Measurements from ENCODE around the gene SMAD5. TPM values are rescaled to one million over a fixed set of nuclear protein-coding genes. Genes with fewer than 3 reads are reported as not detected.

SMAD5 gene
- total RNA-seq, 1 experiment from 2014 or later, result 64.3 TPM

GRCh38 chr5:136094189-136094912, 38.3 kb upstream of the SMAD5 start:
- Histone ChIP-seq H3K79me2 (ENCODE audit: insufficient read depth, low read length) (no peaks in the 10 kb centered on the region), H3K27me3 (ENCODE audit: insufficient read depth, low read length) (no peaks in the 10 kb centered on the region; the same call in 1 of the 2 replicates), H3K9ac (ENCODE audit: low read length) (no peak overlapping the region), H3K9me3 (ENCODE audit: control insufficient read depth in 1 of 2, insufficient read depth in 1 of 2, low read depth in 1 of 2, low read length in 2 of 2) (no peaks in the 10 kb centered on the region), H3K9me2 (ENCODE audit: insufficient read depth) (no peaks in the 10 kb centered on the region), H4K20me1 (ENCODE audit: insufficient read depth) (no peaks in the 10 kb centered on the region), H2AFZ (ENCODE audit: low read depth, low read length, poor library complexity, severe bottlenecking) (no peak overlapping the region), H3K36me3 (ENCODE audit: control insufficient read depth in 1 of 2, insufficient read depth in 2 of 2, low read length in 2 of 2) (no peaks in the 10 kb centered on the region), H3K27ac (ENCODE audit: low read depth, low read length) (no peak overlapping the region), H3K4me1 (ENCODE audit: control insufficient read depth in 1 of 2, insufficient read depth in 2 of 2, low read length in 2 of 2) (no peaks in the 10 kb centered on the region), H3K4me3 (replicated peaks in 1 of 2; ENCODE audit: low read depth in 1 of 2, low read length in 2 of 2) (no peak overlapping the region), H3K4me2 (ENCODE audit: low read length) (no peak overlapping the region)
- ChIA-PET RAD21 (ENCODE audit: low non-redundant PET in 1 of 2, low total read pairs in 2 of 2, uncharacterized antibody in 2 of 2, unreplicated experiment in 2 of 2) (no interaction called here), CTCF (no interaction called here), POLR2A (no interaction called here)
- TF ChIP-seq SP1 (IDR thresholded peaks at IDR 0.05; ENCODE audit: low read depth) (no peak), EGR1 (IDR thresholded peaks at IDR 0.05; ENCODE audit: low read depth) (no peak), ZFX (IDR thresholded peaks at IDR 0.05) (no peak), POLR2AphosphoS5 (IDR thresholded peaks at IDR 0.05; ENCODE audit: low read depth, low read length) (no peak), ATF3 (IDR thresholded peaks at IDR 0.05) (no peak), JUND (IDR thresholded peaks at IDR 0.05) (no peak), FOSL1 (IDR thresholded peaks at IDR 0.05; ENCODE audit: low read depth) (no peak), TCF7L2 (IDR thresholded peaks at IDR 0.05; ENCODE audit: borderline replicate concordance, extremely low read depth, insufficient read depth, insufficient read length) (no peak), EZH2phosphoT487 (IDR thresholded peaks at IDR 0.05; ENCODE audit: borderline replicate concordance) (no peak), CTCF (IDR thresholded peaks at IDR 0.05 in 2 of 3, conservative IDR thresholded peaks at IDR 0.05 in 1 of 3; ENCODE audit: borderline replicate concordance in 1 of 3, insufficient read depth in 1 of 3, low read depth in 2 of 3, low read length in 2 of 3) (no peak), ZBTB33 (IDR thresholded peaks at IDR 0.05; ENCODE audit: extremely low read depth, insufficient replicate concordance, low read length) (no peak), ELF1 (IDR thresholded peaks at IDR 0.05; ENCODE audit: borderline replicate concordance, low read depth) (no peak)
- DNase-seq (ENCODE audit: low read depth, low spot score) (no peak), ATAC-seq (no peak)
- intact Hi-C loops (cut with micrococcal nuclease), result no loop called here
- no TSS peak for BruUV-seq (replicated peaks)
